GM21786 (cell line): ENCODE measurements around the gene SLC4A8.
"Not testable (repeated sequence)": the region's sequence is repeated elsewhere in the genome, so short reads cannot be mapped to it uniquely, and the experiment has no call there.

Experiments used
- ATAC-seq: cut with Tn5 transposase; IDR thresholded peaks from one replicate; pipeline ENCODE4 v1.9.1; 2021; ENCODE audit not compliant: unreplicated experiment

SLC4A8 gene

DNA sequence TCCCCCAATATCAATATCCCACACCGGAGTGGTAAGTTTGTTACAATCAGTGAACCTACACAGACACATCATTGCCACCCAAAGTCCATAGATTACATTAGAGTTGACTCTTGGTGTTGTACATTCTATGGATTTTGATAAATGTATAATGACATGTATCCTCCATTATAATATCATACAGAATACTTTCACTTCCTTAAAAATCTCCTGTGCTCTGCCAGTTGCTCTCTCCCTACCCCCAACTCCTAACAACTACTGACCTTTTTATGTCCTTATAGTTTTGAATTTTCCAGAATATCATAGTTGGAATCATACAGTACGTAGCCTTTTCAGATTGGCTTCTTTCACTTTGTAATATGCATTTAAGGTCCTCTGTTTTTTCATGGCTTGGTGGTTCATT is 48.4 kb downstream of the SLC4A8 start:
- ATAC-seq = no peak

- no peak for ATAC-seq
Observed at GRCh38 chr12:51473947-51474346, 49.3 kb downstream of the SLC4A8 start.

DNA sequence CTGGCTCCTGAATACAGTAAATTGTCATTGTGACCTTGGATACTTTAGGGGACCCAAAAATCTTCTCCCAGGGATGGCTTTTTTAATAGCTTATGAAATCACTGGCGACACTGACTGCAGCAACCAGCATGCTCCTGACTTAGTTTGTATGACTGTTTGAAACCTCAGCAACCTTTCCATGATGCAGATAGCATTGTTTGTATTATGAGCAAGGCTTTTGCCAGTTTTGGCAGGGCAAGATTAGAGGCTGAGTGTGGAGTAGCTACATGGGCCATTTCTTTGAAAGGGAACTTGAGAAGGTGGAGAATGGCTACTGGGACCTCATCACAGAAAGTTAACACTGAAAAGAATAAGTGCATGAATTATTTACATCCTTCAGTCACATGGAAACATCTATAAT is 50.9 kb downstream of the SLC4A8 start:
- no peak for ATAC-seq

GRCh38 chr12:51480978-51481377 is 56.3 kb downstream of the SLC4A8 start:
- ATAC-seq = no peak

DNA sequence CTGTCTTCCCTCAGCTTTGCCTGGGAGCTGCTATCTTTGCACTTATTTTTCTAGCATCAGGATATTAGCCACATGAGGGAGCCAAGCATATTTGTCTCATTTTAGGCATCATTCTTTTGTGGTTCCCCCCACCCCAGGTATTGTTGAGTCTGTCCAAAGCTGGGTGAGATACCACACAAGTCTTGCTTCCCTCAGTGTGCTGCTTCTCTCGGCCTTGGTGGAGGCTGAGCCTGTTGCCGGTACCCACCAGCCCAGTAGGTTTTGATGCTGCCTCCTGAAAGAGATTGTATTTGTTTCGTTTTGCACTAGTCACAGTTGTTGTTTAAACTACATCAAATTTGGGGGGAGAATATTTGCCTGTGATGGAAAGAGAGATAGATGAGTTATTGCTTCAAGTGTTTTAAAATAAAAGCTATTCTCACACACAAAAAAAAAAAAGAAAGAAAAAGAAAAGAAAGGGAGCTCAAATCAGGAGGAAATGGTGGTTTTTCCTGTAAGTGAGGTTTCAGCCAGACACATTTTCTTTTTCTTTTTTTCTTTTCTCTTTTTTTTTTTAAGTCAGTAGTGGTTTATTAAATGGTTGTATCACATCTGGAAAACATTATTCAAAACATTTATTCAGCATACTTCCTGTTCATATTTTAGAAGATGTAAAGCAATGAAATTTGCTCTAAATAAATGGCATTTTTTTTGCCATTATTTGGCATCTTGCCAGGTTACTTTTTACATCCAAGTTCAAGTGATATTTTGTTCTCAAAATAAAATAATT is 58.5 kb downstream of the SLC4A8 start:
- ATAC-seq = no peak

- ATAC-seq = no peak
Observed at GRCh38 chr12:51484119-51484518, 59.5 kb downstream of the SLC4A8 start.

DNA sequence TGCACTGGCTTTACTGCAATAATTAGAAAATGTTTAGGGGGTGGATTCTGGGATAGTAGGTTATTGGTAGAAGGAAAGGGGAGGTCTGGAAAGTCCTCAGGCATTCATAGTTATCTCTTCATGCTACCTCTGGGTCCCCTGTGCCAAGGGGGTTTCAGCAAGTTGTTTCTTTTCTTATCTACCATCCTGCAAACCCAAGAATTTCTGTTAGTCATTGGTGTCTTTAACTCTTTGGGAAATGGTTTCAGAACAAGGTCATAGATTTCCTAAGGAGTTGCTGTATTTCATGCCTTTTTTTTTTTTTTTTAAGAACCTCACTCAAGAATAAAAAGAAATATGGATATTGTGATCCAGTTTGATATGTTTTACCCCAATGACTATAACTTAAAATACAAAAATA is 63.6 kb downstream of the SLC4A8 start:
- ATAC-seq = no peak

DNA sequence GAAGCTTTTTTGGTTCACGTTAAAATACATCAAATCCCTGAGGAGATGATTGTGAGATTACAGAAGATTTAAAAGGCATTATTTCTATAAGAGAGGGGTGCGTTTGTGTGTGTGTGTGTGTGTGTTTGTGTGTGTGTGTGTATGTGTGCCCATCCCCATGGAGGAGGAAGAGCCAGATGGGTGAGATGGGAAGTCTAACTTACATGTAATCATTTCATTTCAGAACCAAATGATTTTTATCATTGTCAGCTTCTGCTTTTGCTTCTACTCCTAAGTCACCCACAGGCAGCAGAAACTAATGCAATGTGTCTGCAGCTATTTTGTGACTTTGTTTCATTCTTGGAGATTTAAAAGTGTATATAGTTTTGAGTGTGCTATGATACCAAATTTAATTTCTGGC is 68.7 kb downstream of the SLC4A8 start:
- ATAC-seq = no peak

DNA sequence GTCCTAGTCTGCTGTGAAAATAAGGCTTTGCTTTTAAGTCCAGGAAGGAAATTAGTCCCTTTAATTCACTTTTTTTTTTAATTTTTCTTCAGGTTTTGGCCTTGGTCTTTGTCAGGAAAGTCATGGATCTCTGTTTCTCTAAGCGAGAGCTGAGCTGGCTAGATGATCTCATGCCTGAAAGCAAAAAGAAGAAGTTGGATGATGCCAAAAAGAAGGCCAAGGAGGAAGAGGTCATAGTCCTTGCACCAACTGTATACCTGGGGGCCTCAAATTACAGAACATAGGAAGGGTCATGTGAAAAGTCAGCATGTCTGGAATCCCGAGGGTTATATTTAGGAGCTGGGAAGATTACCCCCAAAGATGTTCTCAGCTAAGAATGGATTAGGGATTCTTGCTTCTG is 72.3 kb downstream of the SLC4A8 start:
- no peak for ATAC-seq

DNA sequence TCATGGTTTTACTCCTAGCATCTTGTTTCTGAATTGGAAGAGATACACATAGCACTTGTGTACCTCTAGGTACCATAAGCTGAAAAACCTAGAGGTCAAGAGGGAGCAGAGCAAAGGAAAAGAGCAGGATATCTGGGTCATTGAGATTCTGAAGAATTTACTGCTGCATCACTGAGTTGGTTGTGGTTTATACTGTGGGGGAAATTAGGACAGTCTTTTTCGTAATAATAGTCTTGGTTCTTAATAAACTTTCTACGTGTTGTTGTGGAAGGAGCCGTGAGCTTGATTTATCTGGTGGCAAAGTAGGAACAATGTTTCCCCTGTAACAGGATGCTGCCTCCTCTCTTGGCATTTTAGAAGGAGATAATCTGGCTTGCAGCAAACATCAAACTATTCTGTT is 80.2 kb downstream of the SLC4A8 start:
- ATAC-seq = no peak

DNA sequence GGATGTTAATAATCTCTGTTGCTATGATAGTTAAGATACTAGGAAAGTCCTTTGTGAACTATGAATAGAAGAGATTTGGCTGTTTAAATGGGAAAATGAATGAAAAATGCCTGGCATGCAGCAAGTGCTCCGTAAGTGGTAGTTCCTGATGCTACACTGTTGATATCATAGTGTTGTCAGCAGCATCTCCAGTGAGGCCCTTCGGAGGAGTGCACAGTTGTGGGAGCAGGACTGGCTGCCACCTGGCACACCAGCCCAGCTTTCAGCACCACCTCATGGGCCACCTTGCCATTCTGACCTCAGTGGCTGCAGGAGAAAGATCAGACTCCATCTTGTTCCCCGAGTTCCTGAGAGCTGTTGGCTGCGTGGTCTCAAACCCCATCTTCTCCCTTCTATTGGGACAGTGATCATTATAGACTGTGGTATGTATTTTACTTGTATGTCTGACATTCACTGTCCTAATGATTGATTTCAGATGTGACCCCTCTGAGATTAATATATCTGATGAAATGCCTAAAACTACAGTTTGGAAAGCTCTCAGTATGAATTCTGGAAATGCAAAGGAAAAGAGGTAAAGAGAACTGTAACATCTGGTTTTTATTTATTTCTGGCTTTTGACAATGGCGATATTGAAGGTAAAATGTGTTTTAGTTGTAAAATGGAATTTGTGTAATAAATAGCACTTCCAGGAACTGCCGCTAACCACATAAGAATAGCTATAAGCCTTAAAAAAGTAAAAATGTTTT is 80.9 kb downstream of the SLC4A8 start:
- ATAC-seq = no peak

DNA sequence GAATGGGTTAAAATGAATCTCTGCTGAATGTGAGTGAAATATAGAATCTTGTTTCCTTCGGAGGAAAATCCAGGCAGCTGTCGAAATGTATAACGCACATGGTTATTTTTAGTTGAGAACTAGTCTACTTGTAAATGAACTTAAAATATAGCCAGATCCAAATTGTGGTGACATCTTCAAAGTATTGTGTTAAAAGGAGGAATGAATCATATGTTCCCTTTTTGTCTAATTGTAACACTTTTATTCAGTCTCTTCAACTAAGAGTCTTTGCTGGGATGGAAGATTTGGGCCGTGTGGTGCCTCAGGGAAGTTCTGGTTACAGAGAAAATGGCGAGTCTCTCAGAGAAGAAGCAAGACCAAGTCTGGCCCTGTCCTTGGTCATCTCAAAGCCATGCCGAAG is 82.5 kb downstream of the SLC4A8 start:
- no peak for ATAC-seq

DNA sequence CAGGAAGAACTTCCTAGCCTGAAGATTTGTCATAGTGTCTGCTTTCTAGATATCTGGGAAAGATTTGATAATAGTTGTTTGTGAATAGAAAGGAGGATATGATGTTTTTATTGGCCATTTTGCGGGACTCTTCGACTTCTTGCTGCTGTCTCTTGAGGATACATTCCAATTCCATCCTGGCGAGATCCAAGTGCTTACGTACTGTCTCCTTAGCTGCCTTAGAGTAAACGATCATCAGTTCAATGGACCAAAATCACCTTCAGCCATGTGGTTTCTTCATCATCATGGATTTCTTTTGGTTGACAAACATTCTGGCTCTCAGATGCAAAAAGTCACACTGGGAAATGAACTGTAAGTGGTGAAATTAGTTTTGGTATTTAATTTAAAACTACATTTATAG is 83.7 kb downstream of the SLC4A8 start:
- no peak for ATAC-seq

DNA sequence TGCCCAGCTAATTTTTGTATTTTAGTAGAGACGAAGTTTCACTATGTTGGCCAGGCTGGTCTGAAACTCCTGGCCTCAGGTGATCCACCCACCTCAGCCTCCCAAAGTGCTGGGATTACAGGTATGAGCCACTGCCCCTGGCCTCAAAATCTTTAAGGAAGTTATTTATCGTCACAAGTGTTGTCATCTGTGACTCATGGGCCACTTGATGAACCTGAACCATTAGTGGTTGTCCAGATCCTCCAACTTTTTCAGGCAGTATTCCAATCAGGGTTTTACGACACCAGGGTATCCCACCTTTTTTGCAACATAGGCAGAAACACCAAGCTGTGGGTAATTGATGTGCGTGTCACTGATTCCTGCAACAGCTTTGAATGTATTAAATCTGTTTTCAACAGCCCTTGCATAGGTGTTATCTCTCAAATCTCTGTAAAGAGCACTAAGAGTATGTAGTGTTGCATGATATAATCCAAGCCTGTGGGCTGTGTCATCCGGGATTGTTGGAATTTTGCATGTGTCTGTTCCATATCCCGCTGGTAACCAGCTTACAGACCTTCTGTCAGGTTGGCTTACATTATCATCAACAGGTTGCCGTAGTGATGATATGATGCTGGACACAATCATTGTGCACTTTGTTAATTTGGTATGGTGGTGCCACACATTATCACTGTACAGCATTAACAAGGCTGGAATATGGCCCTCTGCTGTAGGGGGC is 87.1 kb downstream of the SLC4A8 start:
- ATAC-seq = no peak

GRCh38 chr12:51512438-51512837 is 87.8 kb downstream of the SLC4A8 start:
- no peak for ATAC-seq

DNA sequence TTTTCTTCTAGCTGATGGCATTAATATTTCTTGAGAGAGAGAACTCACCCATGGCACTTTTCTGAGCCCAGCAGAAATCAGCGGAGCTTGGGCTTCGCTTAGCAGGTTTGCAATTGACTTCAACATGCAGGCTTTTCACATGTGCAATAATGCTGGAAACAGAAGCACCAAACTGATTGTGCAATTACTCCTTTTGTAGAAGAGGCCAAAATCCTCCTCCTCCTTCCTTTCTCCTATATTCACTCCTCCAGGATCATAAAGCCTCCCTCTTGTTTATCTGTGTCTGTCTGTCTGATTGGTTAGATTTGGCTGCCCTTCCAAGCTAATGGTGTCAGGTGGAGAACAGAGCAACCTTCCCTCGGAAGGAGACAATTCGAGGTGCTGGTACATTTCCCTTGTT is 90.4 kb downstream of the SLC4A8 start:
- ATAC-seq = not testable (repeated sequence)

GRCh38 chr12:51517316-51517715 is 92.7 kb downstream of the SLC4A8 start:
- ATAC-seq = no peak

DNA sequence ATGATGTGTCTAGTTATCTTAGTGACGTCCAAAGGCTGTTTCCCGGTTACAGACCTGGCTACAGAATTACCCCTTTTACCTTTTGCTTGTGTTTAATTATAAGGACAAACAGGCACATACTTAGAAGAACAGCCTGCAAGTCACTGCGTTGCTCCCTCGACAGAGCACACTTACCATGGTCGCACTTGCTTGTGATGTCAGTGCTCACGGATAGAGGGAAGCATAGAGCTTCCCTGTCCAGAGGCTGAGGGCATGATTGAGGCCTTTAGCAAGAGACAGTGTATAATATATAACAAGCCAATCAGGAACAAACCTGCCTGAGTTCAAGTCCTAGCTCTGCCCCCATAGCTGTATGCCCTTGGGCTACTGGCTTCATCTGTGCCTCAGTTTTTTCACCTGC is 93.2 kb downstream of the SLC4A8 start:
- no peak for ATAC-seq

DNA sequence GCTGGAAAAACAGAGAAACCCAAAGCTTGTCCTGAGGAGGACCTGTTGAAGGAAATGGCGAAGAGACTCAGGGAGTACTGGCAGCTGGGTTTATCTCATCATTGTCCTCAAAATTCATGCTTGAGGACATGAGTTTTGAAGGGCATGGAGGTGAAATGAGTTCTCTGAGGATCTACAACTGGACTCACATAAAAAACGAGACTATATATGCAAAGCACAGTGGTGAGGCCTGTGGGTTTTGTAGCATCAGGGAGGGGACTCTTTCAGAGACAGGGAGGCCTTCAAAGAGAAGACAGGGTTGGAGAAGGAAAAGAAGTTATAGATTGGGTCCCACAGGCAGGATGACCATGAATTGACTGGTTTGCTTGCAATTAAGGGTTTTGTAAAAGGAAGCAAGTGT is 95.1 kb downstream of the SLC4A8 start:
- no peak for ATAC-seq

GRCh38 chr12:51520576-51521325 is 96.1 kb downstream of the SLC4A8 start:
- no peak for ATAC-seq

- no peak for ATAC-seq
Observed at GRCh38 chr12:51521554-51522276, 97.1 kb downstream of the SLC4A8 start.
